Measurements from ENCODE around the gene SPECC1L. TPM values are rescaled to one million over a fixed set of nuclear protein-coding genes. Genes with fewer than 3 reads are reported as not detected.
A peak's percentile ranks its signal among the peaks of the same experiment; 100 is the strongest.

Gene SPECC1L
- total and polyA plus RNA-seq, 10 donors, result 5.0 to 65.4 (median 41.5) TPM

DNA sequence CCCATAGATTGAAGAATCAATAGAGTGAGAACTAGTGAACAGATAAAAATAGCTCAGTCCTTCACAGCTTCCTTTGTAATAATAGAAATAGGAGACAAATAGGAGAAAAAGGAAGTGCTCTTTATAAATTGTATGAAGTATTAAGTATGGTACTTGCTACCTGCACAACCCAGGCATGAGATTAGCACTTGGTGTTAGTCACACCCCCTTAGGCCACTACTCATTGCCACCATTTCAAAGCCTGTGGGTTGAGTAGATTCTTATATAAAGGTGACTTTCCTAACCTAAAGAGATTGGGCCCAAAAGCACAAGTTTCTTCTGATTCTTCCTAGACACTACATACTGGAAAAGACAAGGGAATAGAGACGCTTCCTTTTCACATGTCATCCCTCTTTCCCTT lies 119.0 kb downstream of the SPECC1L start:
- Histone ChIP-seq H3K27me3 (replicated peaks in 1 of 7) (no peaks in the 10 kb centered on the region), H3K27ac (peak overlapping the region in 5 of 8 donors; percentile 21 to 71 (median 61)), H3K36me3 (peaks cover 0 to 30% (median 0%) of the 10 kb centered on the region in 6 donors), H3K9me3 (no peaks in the 10 kb centered on the region), H3K4me3 (no peak overlapping the region), H3K4me1 (peaks cover 2 to 53% (median 19%) of the 10 kb centered on the region in 6 donors)
- 89 to 100% (median 94%) methylated on average over 1 of the region's 1 CpG for WGBS, 5 donors
- no peak for TF ChIP-seq POLR2A (IDR thresholded peaks at IDR 0.05)
- TF ChIP-seq, protein P1, sequence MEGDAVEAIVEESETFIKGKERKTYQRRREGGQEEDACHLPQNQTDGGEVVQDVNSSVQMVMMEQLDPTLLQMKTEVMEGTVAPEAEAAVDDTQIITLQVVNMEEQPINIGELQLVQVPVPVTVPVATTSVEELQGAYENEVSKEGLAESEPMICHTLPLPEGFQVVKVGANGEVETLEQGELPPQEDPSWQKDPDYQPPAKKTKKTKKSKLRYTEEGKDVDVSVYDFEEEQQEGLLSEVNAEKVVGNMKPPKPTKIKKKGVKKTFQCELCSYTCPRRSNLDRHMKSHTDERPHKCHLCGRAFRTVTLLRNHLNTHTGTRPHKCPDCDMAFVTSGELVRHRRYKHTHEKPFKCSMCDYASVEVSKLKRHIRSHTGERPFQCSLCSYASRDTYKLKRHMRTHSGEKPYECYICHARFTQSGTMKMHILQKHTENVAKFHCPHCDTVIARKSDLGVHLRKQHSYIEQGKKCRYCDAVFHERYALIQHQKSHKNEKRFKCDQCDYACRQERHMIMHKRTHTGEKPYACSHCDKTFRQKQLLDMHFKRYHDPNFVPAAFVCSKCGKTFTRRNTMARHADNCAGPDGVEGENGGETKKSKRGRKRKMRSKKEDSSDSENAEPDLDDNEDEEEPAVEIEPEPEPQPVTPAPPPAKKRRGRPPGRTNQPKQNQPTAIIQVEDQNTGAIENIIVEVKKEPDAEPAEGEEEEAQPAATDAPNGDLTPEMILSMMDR (IDR thresholded peaks at IDR 0.05 in 8 of 11, conservative IDR thresholded peaks at IDR 0.05 in 3 of 11), result no peak
- TF ChIP-seq POLR2AphosphoS5 (IDR thresholded peaks at IDR 0.05), result no peak
- no peak for DNase-seq
- intact Hi-C loops (cut with DNase I; ENCODE audit: low total_unique reads), result no loop called here

DNA sequence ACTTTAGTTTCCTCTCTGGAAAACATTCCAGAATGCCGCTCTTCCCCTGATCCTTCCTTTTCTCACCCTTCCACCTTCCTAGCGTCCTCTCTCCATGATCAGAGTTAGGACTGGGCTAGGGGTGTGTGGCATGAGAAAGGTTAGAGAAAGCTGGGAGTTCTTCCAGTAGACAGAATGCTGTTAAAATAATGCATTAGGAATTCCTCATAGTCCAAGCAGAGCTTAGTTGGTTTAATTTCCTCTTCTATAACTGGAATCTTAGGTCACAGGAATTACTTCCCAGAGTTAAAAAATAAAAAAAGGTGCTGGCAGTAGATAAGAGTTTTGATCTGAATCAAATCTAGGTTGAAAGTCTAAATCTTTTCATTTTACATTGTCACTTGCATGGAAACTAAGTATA lies 119.5 kb downstream of the SPECC1L start:
- no peak for DNase-seq
- H3K4me1 ChIP-seq, result peaks cover 2 to 54% (median 19%) of the 10 kb centered on the region in 6 donors
- WGBS, 5 donors, result 84 to 94% (median 89%) methylated on average over 2 of the region's 2 CpGs
- peak overlapping the region in 7 of 8 donors; percentile 21 to 71 (median 54) for H3K27ac ChIP-seq
- no peak overlapping the region for H3K4me3 ChIP-seq
- H3K27me3 ChIP-seq (replicated peaks in 1 of 7), result no peaks in the 10 kb centered on the region
- no peaks in the 10 kb centered on the region for H3K9me3 ChIP-seq
- H3K36me3 ChIP-seq, result peaks cover 0 to 30% (median 0%) of the 10 kb centered on the region in 6 donors
- intact Hi-C loops (cut with DNase I; ENCODE audit: low total_unique reads), result no loop called here
- TF ChIP-seq POLR2AphosphoS5 (IDR thresholded peaks at IDR 0.05) (no peak), POLR2A (IDR thresholded peaks at IDR 0.05) (no peak)
- TF ChIP-seq, protein P1 (IDR thresholded peaks at IDR 0.05 in 8 of 11, conservative IDR thresholded peaks at IDR 0.05 in 3 of 11), result no peak

GRCh38 chr22:24390576-24390975 lies 119.9 kb downstream of the SPECC1L start:
- H3K4me3 ChIP-seq, result no peak overlapping the region
- no peaks in the 10 kb centered on the region for H3K9me3 ChIP-seq
- H3K36me3 ChIP-seq, result peaks cover 0 to 34% (median 1%) of the 10 kb centered on the region in 6 donors
- no peaks in the 10 kb centered on the region for H3K27me3 ChIP-seq (replicated peaks in 1 of 7)
- no peak for DNase-seq
- H3K4me1 ChIP-seq, result peaks cover 2 to 54% (median 19%) of the 10 kb centered on the region in 6 donors
- TF ChIP-seq, protein P1 (IDR thresholded peaks at IDR 0.05 in 8 of 11, conservative IDR thresholded peaks at IDR 0.05 in 3 of 11), result no peak
- TF ChIP-seq POLR2AphosphoS5 (IDR thresholded peaks at IDR 0.05) (no peak), POLR2A (IDR thresholded peaks at IDR 0.05) (no peak)
- 77 to 83% (median 81%) methylated on average over 7 of the region's 7 CpGs for WGBS, 5 donors
- H3K27ac ChIP-seq, result peak overlapping the region in 7 of 8 donors; percentile 21 to 71 (median 54)
- intact Hi-C loops (cut with DNase I; ENCODE audit: low total_unique reads), result no loop called here

DNA sequence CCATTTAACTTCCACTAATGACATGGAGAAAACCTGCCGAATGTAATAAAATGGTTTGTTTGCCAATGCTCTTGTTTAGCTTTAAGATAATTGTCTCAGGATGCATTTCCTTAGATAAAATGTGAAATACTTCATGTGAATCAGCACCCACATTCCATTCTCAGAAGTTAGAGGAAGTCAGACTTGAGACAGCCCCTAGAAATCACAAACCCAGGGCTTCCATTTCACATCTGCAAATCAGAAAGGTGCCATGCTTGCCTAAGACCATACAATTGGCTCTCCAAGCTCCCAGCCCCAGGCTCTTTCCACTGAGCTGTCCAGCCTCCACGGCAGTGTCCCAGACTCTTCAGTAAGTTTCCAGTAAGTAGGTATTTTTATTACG lies 121.2 kb downstream of the SPECC1L start:
- Histone ChIP-seq H3K4me1 (peaks cover 3 to 54% (median 19%) of the 10 kb centered on the region in 6 donors), H3K4me3 (no peak overlapping the region), H3K36me3 (peaks cover 3 to 47% (median 13%) of the 10 kb centered on the region in 6 donors), H3K27ac (peak overlapping the region in 6 of 8 donors; percentile 21 to 71 (median 62)), H3K27me3 (replicated peaks in 1 of 7) (no peaks in the 10 kb centered on the region), H3K9me3 (no peaks in the 10 kb centered on the region)
- DNase-seq, result no peak
- TF ChIP-seq, protein P1 (IDR thresholded peaks at IDR 0.05 in 8 of 11, conservative IDR thresholded peaks at IDR 0.05 in 3 of 11), result no peak
- TF ChIP-seq POLR2A (IDR thresholded peaks at IDR 0.05) (no peak), POLR2AphosphoS5 (IDR thresholded peaks at IDR 0.05) (no peak)
- WGBS, 5 donors, result 73 to 80% (median 76%) methylated on average over 3 of the region's 3 CpGs
- intact Hi-C loops (cut with DNase I; ENCODE audit: low total_unique reads), result no loop called here
